HepG2 (cell line): Measurements from ENCODE around the gene PHF21B.

Experiments used
- HMG20A ChIP-seq: IDR thresholded peaks from 2 replicates; pipeline ENCODE4 v1.6.1; 2016; ENCODE audit warnings: borderline replicate concordance
- PHF21A ChIP-seq: sonication (generic); formaldehyde crosslinking; IDR thresholded peaks from 2 replicates; pipeline ENCODE4 v1.5.0; 2020; ENCODE audit warnings: mild to moderate bottlenecking, missing genetic modification reagents
- SNRNP70 ChIP-seq: fragments of 200-400 bp; formaldehyde crosslinking; IDR thresholded peaks from 2 replicates; pipeline ENCODE4 v1.6.1; 2017; ENCODE audit warnings: mild to moderate bottlenecking, low read depth, low read length, moderate library complexity
- ZBTB38 ChIP-seq: sonication (generic); formaldehyde crosslinking; IDR thresholded peaks from 2 replicates; pipeline ENCODE4 v1.5.1; 2020; ENCODE audit warnings: mild to moderate bottlenecking, missing genetic modification reagents

DNA sequence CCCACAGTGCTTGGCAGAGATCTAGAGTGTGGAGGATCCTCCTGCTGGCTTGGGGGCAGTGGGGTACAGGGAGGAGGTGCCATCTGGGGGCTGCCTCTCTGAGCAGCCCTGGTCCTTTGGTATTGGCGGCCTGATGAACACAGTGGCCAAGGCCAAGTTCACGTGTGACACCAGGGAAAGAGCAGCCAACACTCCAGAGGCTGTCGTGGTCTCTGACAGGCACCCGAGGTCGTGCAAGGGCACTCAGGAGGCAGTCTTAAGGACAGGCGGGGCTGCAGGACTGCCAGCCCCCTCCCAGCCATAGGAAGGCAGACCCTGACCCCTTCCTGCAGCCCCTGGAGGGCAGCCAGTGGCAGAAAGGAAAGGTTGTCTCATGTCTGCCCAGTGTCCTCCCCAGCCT, 30.7 kb downstream of the PHF21B start:
- TF ChIP-seq PHF21A (CRISPR knock-in tag) (no peak), ZBTB38 (CRISPR knock-in tag) (no peak), HMG20A (CRISPR knock-in tag) (no peak), SNRNP70 (no peak)
